ENCODE results near the gene IFI6. TPM values are rescaled to one million over a fixed set of nuclear protein-coding genes. Genes with fewer than 3 reads are reported as not detected.

The IFI6 gene
- total RNA-seq, 1 experiment from 2014 or later, result 14.8 TPM

GRCh38 chr1:27713869-27714513 lies 42.0 kb upstream of the IFI6 start:
- no TSS peak for BruUV-seq (replicated peaks)
- Histone ChIP-seq H2AFZ (ENCODE audit: low read depth, low read length, poor library complexity, severe bottlenecking) (no peak overlapping the region), H3K36me3 (ENCODE audit: control insufficient read depth in 1 of 2, insufficient read depth in 2 of 2, low read length in 2 of 2) (no peaks in the 10 kb centered on the region), H3K9me3 (ENCODE audit: control insufficient read depth in 1 of 2, insufficient read depth in 1 of 2, low read depth in 1 of 2, low read length in 2 of 2) (peaks cover 0 to 3% of the 10 kb centered on the region in 2 experiments; a peak in 1 of 4 replicates), H4K20me1 (ENCODE audit: insufficient read depth) (no peaks in the 10 kb centered on the region), H3K4me2 (ENCODE audit: low read length) (no peak overlapping the region), H3K9me2 (ENCODE audit: insufficient read depth) (no peaks in the 10 kb centered on the region), H3K27ac (ENCODE audit: low read depth, low read length) (no peak overlapping the region), H3K4me3 (replicated peaks in 1 of 2; ENCODE audit: low read depth in 1 of 2, low read length in 2 of 2) (no peak overlapping the region), H3K27me3 (ENCODE audit: insufficient read depth, low read length) (no peaks in the 10 kb centered on the region), H3K4me1 (ENCODE audit: control insufficient read depth in 1 of 2, insufficient read depth in 2 of 2, low read length in 2 of 2) (no peaks in the 10 kb centered on the region), H3K9ac (ENCODE audit: low read length) (no peak overlapping the region), H3K79me2 (ENCODE audit: insufficient read depth, low read length) (no peaks in the 10 kb centered on the region)
- ChIA-PET RAD21 (ENCODE audit: low non-redundant PET in 1 of 2, low total read pairs in 2 of 2, uncharacterized antibody in 2 of 2, unreplicated experiment in 2 of 2) (no interaction called here), POLR2A (no interaction called here), CTCF (no interaction called here)
- TF ChIP-seq, protein P1, sequence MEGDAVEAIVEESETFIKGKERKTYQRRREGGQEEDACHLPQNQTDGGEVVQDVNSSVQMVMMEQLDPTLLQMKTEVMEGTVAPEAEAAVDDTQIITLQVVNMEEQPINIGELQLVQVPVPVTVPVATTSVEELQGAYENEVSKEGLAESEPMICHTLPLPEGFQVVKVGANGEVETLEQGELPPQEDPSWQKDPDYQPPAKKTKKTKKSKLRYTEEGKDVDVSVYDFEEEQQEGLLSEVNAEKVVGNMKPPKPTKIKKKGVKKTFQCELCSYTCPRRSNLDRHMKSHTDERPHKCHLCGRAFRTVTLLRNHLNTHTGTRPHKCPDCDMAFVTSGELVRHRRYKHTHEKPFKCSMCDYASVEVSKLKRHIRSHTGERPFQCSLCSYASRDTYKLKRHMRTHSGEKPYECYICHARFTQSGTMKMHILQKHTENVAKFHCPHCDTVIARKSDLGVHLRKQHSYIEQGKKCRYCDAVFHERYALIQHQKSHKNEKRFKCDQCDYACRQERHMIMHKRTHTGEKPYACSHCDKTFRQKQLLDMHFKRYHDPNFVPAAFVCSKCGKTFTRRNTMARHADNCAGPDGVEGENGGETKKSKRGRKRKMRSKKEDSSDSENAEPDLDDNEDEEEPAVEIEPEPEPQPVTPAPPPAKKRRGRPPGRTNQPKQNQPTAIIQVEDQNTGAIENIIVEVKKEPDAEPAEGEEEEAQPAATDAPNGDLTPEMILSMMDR (IDR thresholded peaks at IDR 0.05 in 2 of 3, conservative IDR thresholded peaks at IDR 0.05 in 1 of 3; ENCODE audit: borderline replicate concordance in 1 of 3, insufficient read depth in 1 of 3, low read depth in 2 of 3, low read length in 2 of 3), result no peak
- no peak for TF ChIP-seq TCF7L2 (IDR thresholded peaks at IDR 0.05; ENCODE audit: borderline replicate concordance, extremely low read depth, insufficient read depth, insufficient read length)
- TF ChIP-seq CBX3 (IDR thresholded peaks at IDR 0.05; ENCODE audit: low read depth), result no peak
- TF ChIP-seq FOSL1 (IDR thresholded peaks at IDR 0.05; ENCODE audit: low read depth), result no peak
- TF ChIP-seq, protein P2, sequence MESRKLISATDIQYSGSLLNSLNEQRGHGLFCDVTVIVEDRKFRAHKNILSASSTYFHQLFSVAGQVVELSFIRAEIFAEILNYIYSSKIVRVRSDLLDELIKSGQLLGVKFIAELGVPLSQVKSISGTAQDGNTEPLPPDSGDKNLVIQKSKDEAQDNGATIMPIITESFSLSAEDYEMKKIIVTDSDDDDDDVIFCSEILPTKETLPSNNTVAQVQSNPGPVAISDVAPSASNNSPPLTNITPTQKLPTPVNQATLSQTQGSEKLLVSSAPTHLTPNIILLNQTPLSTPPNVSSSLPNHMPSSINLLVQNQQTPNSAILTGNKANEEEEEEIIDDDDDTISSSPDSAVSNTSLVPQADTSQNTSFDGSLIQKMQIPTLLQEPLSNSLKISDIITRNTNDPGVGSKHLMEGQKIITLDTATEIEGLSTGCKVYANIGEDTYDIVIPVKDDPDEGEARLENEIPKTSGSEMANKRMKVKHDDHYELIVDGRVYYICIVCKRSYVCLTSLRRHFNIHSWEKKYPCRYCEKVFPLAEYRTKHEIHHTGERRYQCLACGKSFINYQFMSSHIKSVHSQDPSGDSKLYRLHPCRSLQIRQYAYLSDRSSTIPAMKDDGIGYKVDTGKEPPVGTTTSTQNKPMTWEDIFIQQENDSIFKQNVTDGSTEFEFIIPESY (IDR thresholded peaks at IDR 0.05; ENCODE audit: extremely low read depth, insufficient replicate concordance, low read length), result no peak
- TF ChIP-seq EGR1 (IDR thresholded peaks at IDR 0.05; ENCODE audit: low read depth), result no peak
- TF ChIP-seq, protein P3, sequence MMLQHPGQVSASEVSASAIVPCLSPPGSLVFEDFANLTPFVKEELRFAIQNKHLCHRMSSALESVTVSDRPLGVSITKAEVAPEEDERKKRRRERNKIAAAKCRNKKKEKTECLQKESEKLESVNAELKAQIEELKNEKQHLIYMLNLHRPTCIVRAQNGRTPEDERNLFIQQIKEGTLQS (IDR thresholded peaks at IDR 0.05), result no peak
- TF ChIP-seq RAD21 (IDR thresholded peaks at IDR 0.05; ENCODE audit: low read depth), result no peak
- no peak for TF ChIP-seq ELF1 (IDR thresholded peaks at IDR 0.05; ENCODE audit: borderline replicate concordance, low read depth)
- TF ChIP-seq YY1 (IDR thresholded peaks at IDR 0.05; ENCODE audit: extremely low read depth, insufficient replicate concordance, low read depth, low read length), result no peak
- no peak for ATAC-seq
- intact Hi-C loops (cut with micrococcal nuclease), result no loop called here
- DNase-seq (ENCODE audit: low read depth, low spot score), result no peak

All from HCT116 (cell line).